Stimulated activated CD4-positive, alpha-beta T cell treated with anti-CD3 and anti-CD28 coated beads, Interleukin-2, amount 100 ng/mL, for 48 hours (primary cell): ENCODE results near the gene HLA-DOA.

Source experiments
- DNase-seq, 2 donors: peaks; one replicate each; pipeline ENCODE4 v3.0.0-alpha.2; 2020

HLA-DOA gene

GRCh38 chr6:32977272-32977952, 32.0 kb downstream of the HLA-DOA start:
- no peak for DNase-seq

DNA sequence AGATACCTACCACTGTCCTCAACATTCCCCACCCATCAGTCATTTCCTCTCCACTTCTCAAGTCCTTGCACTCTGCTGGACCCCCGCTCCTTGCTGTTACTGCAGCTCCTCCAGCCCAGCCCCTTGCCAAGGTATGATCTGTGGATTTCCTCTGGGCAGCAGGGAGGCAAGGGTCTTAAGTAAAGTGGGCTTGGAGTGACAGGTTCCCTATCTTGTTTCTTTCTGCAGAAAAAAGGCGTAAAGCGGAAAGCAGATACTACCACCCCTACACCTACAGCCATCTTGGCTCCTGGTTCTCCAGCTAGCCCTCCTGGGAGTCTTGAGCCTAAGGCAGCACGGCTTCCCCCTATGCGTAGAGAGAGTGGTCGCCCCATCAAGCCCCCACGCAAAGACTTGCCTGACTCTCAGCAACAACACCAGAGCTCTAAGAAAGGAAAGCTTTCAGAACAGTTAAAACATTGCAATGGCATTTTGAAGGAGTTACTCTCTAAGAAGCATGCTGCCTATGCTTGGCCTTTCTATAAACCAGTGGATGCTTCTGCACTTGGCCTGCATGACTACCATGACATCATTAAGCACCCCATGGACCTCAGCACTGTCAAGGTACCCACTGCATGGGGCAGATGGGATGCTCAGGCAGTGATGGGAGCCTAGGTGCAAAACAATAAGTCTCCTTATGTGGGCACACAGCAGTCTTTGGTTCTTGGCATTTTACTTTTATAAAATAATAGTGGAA, 32.9 kb downstream of the HLA-DOA start:
- DNase-seq: no peak

GRCh38 chr6:32975886-32976285, 33.5 kb downstream of the HLA-DOA start:
- no peak for DNase-seq

- no peak for DNase-seq
Observed at GRCh38 chr6:32974541-32975308, 34.7 kb downstream of the HLA-DOA start.

DNA sequence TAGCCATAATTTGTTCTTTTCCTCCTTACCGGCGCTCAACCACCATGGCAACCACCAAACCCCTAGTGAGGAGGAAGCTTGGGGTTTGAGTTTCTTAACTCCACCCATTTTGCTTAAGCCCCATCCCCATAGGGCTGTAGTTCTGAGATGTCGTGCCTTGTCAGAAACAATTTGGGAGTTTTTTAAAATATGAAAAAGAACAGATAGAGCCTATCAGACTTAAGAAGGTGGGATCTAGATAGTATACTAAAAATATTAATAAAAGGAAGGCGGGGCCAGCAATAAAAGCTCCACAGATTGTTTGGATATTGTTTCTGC, 35.4 kb downstream of the HLA-DOA start:
- no peak for DNase-seq

- DNase-seq: peak in 1 of 2 donors; percentile 42
Observed at GRCh38 chr6:32973144-32974015, 36.0 kb downstream of the HLA-DOA start.

- peak in 1 of 2 donors; percentile 39 for DNase-seq
Observed at GRCh38 chr6:32972353-32973143, 36.8 kb downstream of the HLA-DOA start.

GRCh38 chr6:32971581-32972352, 37.6 kb downstream of the HLA-DOA start:
- DNase-seq: peak; percentile 99

- DNase-seq: no peak
Observed at GRCh38 chr6:32971242-32971580, 38.2 kb downstream of the HLA-DOA start.

DNA sequence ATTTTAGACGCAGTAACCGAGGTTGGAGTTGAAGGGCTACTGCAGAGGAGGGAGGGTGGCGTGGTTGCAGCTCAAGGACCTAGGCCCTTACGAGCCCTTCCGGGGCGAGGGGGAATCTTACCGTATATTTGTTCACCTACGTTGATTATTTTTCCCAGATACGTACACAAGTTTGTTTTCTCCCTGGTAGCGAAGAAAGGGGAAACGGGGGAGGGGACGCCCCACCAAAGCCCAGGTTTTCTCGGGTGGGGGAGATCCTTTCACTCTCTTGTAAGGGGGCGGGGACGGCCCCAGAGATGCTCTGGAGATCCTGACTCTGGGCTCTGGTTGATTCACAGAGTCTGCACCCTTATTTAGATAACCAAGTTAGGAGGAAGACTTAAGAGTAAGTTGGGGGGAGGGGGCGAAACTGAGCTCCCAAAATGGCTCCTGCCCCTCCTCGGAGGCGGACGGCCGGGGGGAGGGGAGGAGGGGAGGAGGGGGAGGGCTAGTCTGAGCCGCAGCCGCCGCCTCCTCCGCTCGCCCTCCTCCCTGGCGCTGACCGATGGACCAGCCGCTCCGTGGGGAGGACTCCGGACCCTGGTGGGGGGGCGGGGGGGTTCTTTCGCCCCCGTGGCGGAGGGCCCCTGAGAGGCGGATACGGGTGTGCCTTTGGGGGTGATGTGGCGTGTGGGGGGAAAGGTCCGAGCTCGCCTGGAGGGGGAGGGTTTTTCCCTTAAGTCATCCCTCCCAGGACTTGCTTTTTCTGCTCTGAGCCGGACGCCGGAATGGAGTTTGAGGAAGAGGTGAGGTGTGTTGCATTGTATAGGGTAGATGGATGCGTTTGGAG, 38.8 kb downstream of the HLA-DOA start:
- peak; percentile 78 to 81 for DNase-seq

DNA sequence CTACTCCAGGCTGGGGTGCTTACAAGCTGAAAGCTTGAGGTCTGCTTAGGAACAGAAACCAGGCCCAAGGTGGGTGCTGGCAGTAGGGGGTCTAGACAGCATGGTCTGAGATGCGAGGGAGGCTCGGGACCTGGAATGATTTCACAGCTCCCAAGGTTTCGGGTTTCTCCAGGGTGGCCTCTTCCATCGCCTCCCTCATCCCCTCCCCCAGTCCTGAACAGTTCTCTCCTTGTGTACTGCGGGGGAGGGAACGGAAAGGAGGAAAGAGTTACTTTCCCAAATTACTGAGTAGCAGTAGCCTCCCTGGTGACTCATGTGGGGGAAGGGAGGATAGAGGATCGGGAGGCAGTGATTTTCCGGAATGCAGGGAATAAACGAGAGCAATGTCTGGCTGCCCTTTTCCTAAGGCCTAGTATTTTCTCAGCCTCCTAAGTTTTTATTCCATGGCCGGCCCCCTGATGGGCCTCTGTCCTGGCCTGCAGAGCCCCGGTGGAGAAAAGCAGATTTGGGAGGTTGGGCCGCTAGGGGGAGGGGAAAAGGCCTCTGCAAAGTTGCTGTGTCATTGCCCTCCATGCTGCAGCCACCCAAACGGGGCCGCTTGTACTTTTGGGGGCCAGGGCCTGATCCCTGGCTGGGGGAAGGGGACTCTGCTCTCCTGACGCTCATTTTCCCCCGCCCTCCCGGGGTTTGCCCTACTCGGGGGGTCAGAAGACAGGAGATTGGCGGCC, 39.5 kb downstream of the HLA-DOA start:
- DNase-seq: peak; percentile 70 to 72

DNA sequence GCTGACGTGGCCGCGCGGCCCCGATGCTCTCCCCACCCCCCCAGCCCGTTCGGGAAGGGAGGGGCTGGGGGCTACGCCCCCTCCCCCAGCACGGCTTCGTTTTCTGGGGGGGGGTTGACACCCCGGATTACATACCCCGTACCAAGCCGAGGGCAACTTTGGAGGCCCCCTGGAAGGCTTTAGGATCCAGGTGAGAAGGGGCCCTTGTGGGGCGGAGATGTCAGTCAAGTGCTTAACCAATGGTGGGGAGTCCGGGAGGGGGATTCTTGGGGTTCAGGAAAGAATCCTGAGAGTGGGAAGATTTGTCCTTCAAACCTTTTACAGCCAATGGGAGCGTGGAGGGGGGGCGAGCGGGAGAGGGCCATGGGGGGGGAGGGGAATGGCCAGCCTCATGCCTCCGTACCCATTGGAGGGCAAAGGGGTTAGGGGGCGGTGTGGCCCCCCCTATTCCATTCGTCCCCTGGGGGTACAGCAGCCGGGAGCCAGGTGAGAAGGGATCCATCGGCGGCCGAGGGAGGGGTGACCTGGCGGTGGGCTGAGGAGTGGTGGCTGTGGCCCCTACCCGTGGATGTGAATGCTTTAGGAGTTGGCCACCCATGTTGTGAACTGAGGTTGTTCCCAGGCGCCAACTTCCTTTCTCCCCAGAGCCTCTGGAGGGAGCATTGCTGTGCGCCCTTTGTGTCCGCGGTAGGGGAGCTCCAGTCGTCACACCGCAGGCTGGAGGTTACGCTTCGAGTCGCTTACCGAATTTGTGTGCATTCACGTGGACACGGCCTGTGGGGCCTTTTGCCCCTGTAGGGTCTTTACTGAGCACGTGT, 40.3 kb downstream of the HLA-DOA start:
- peak; percentile 55 to 58 for DNase-seq

DNA sequence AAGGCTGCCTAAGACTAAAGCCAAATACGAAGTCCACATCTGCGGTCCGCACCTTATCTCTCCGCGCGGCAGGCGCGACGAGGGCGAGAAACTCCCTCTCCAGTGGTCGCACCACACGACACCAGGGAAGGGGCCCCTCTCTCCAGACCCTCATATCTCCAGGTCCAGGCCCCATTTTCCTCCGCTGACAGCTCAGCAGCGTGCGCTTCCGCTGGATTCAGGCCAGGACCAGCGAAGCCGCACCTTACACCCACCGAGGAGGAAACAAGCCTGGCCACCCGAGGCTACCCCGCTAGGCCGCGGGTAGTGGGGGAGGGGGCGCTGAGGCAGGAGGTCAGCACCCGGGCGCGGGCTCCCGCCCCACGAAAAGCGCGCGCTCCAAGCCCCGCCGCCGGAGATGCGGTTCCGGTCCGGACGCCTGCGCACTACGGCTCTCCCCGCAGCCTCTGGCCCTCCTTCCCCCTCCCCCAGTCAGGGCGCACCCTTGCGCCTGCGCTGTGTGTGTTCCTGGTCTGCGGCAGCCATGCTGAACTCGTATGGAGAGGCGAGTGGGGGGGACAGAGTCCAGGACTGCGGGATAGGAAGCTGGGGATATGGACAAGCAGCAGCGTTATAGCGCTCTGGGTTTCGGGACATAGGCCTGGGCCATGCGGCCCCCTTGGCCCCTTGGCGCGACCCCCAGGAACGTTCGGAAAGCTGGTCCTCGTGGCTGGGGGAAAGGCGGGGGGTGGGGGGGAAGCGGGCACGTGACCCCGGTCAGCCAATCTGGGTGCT, 41.1 kb downstream of the HLA-DOA start, which contains the start of gene BRD2:
BRD2 (plus strand) TSS at position 502 of the 774 bp plus-strand sequence. CDS start 4,305 bp downstream, outside the sequence.
- DNase-seq: peak; percentile 92 to 93

DNA sequence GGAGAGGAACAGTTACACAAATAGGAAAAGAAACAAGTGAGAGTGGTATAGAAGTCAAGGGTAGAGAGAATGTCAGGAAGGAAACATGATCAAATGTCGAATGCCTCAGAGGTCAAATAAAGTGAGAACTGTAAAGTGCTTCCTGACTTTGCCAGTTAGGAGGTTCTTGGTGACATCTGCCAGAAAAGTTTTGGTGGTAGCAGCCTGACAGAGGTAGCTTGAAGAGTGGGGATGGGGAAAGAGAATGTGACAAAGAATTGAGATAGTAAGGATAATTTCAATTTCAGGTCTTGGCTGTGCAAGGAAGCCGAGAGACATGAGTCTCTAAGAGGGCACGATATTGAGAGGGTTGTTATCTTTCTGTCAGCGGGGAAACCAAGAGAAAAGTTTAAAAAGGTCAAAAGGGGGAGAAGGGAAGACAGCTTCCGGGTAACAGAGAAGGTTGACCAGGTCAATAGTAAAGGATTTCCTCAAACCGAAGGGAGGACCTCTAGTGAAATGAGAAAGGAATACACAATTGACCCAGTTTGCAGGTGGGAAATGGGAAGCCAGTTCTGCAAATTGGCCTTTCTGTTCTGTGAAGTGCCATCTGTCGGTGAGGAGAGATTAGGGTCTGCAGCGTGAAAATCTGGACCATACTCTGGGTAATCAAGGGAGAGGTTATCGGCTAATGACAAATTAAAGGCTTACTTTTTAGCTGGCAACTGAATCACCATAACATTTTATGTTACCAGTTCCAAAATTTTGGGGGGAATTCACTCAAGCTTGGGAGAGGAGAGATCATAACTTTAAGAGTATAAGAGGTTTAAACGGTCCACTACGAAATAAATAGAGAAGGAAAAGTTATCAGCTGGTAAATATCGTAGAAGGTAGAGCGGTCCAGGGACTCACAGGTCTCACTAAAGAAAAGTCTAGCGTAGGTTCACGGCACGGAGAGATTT, 42.0 kb downstream of the HLA-DOA start:
- no peak for DNase-seq

GRCh38 chr6:32964776-32965175, 44.6 kb downstream of the HLA-DOA start:
- no peak for DNase-seq

DNA sequence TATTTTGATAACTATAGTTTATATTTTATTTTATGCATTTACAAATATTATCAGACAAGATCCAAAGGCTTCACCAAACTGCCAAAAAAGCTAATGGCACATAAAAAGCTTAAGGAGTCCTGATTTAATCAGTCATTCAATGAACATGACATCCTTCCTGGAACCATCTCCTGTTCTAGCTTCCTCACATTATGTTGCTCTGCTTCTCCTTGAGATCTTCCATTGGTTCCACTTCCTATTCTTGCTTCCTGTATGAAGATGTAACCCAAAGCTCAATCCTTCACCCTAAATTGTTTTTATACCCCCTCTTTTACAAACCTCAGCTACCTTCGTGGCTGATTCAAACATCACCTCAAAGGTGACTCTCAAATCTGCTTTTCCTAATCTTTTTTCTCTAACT, 45.5 kb downstream of the HLA-DOA start:
- no peak for DNase-seq
